ENCODE measurements around the gene SH3D19.
"Not testable (repeated sequence)": the region's sequence is repeated elsewhere in the genome, so short reads cannot be mapped to it uniquely, and the experiment has no call there.

Gene SH3D19

DNA sequence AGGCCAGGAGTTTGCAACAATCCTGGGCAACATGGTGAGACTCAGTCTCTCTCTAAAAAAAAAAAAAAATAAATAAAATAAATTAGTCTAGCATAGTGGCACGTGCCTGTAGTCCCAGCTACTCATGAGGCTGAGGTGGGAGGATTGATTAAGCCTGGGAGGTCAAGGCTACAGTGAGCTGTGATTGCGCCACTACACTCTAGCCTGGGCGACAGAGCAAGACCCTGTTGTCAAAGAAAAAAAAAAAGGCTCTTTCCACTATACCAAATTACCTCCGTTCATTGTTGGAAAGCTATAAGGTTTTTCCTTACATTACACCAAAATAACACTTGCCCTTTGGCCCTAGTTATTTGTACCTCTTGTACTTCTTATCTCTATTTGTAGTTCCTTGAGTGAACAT, 58.3 kb downstream of the SH3D19 start:
- in situ Hi-C loops (cut with HindIII; ENCODE audit: low sequenced_read_pairs), result no loop called here
- no peak overlapping the region for H3K4me3 ChIP-seq (ENCODE audit: low read depth, low read length)
- no peak for TF ChIP-seq CTCF (IDR thresholded peaks at IDR 0.05; ENCODE audit: low read depth, low read length)
- no peak for DNase-seq (ENCODE audit: low read depth, low spot score)

GRCh38 chr4:151266497-151266896, 58.9 kb downstream of the SH3D19 start:
- DNase-seq (ENCODE audit: low read depth, low spot score), result peak; percentile 16
- no peak for TF ChIP-seq CTCF (IDR thresholded peaks at IDR 0.05; ENCODE audit: low read depth, low read length)
- in situ Hi-C loops (cut with HindIII; ENCODE audit: low sequenced_read_pairs), result no loop called here
- H3K4me3 ChIP-seq (ENCODE audit: low read depth, low read length), result no peak overlapping the region

- in situ Hi-C loops (cut with HindIII; ENCODE audit: low sequenced_read_pairs), result no loop called here
- no peak for DNase-seq (ENCODE audit: low read depth, low spot score)
- no peak overlapping the region for H3K4me3 ChIP-seq (ENCODE audit: low read depth, low read length)
- no peak for TF ChIP-seq CTCF (IDR thresholded peaks at IDR 0.05; ENCODE audit: low read depth, low read length)
Measured at GRCh38 chr4:151263455-151263854, 62.0 kb downstream of the SH3D19 start.

- peak; percentile 25 for DNase-seq (ENCODE audit: low read depth, low spot score)
- in situ Hi-C loops (cut with HindIII; ENCODE audit: low sequenced_read_pairs), result no loop called here
- H3K4me3 ChIP-seq (ENCODE audit: low read depth, low read length), result no peak overlapping the region
- TF ChIP-seq CTCF (IDR thresholded peaks at IDR 0.05; ENCODE audit: low read depth, low read length), result no peak
Measured at GRCh38 chr4:151260526-151260925, 64.9 kb downstream of the SH3D19 start.

DNA sequence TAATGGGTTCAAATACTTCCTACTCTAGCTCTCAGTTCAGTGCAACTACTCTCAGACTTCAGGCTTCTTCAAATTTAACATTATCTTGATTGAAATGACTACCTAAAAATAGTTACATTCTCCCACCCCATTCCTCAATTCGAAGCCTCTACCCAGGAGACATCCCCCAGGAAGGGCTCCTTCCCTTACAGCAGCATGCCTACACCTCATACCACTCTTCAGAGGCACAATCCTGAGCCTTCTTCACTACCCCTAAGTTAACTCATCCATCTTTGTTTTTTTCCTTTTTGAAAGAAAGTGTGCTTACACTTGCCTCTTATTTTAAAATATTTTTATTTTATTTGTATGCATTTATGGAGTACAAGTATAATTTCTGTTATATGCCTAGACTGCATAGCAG, 65.7 kb downstream of the SH3D19 start:
- TF ChIP-seq CTCF (IDR thresholded peaks at IDR 0.05; ENCODE audit: low read depth, low read length), result no peak
- no peak overlapping the region for H3K4me3 ChIP-seq (ENCODE audit: low read depth, low read length)
- DNase-seq (ENCODE audit: low read depth, low spot score), result no peak
- in situ Hi-C loops (cut with HindIII; ENCODE audit: low sequenced_read_pairs), result no loop called here

DNA sequence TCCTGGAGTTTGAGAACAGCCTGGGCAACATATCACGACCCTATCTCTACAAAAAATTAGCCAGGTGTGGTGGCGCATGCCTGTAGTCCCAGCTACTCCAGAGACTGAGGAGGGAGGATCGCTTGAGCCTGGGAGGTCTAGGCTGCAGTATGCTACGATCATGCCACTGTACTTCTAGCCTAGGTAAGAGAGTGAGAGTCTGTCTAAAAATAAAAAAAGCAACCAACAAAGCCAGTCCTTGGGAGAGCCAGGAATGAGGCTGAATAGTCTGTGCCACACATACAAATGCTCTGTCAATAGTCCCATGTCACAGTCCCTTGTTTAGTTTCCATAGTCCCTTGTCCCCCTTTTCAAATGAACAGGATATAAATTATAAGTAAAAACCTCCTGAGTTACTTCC, 67.7 kb downstream of the SH3D19 start:
- no peak for DNase-seq (ENCODE audit: low read depth, low spot score)
- no peak overlapping the region for H3K4me3 ChIP-seq (ENCODE audit: low read depth, low read length)
- TF ChIP-seq CTCF (IDR thresholded peaks at IDR 0.05; ENCODE audit: low read depth, low read length), result no peak
- in situ Hi-C loops (cut with HindIII; ENCODE audit: low sequenced_read_pairs), result no loop called here

DNA sequence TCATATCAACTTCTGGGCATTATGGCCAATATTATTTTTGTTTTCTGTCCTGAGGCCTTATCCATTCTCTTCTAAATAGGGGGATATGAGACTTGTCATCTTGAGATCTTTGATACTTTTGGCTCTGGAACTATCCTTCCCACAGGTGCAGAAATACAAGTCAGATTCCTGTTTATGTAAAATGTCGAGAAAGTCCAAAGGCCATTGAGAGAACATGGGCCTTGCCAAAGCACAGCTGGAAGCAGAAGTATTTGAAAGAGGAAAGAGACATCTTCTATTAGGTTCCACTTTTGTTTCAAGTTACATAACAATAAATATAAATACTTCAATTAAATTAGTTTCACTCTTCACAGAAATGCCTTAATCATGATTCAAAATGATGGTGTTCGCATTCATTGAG, 69.3 kb downstream of the SH3D19 start:
- no peak overlapping the region for H3K4me3 ChIP-seq (ENCODE audit: low read depth, low read length)
- in situ Hi-C loops (cut with HindIII; ENCODE audit: low sequenced_read_pairs), result no loop called here
- TF ChIP-seq CTCF (IDR thresholded peaks at IDR 0.05; ENCODE audit: low read depth, low read length), result no peak
- DNase-seq (ENCODE audit: low read depth, low spot score), result peak; percentile 29

DNA sequence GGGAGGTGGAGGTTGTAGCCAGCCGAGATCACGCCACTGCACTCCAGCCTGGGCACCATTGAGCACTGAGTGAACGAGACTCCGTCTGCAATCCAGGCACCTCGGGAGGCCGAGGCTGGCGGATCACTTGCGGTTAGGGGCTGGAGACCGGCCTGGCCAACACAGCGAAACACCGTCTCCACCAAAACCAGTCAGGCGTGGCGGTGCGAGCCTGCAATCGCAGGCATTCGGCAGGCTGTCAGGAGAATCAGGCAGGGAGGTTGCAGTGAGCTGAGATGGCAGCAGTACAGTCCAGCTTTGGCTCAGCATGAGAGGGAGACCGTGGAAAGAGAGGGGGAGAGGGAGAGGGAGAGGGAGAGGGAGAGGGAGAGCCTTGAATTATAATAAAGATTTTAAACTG, 69.7 kb downstream of the SH3D19 start:
- H3K4me3 ChIP-seq (ENCODE audit: low read depth, low read length); in situ Hi-C loops (cut with HindIII; ENCODE audit: low sequenced_read_pairs); DNase-seq (ENCODE audit: low read depth, low spot score): not testable (repeated sequence)

GRCh38 chr4:151255226-151255625, 70.2 kb downstream of the SH3D19 start:
- in situ Hi-C loops (cut with HindIII; ENCODE audit: low sequenced_read_pairs); H3K4me3 ChIP-seq (ENCODE audit: low read depth, low read length); DNase-seq (ENCODE audit: low read depth, low spot score): not testable (repeated sequence)
